ENCODE data around the gene MKNK1. TPM values are rescaled to one million over a fixed set of nuclear protein-coding genes. Genes with fewer than 3 reads are reported as not detected.

Gene MKNK1
- total RNA-seq, 1 donor from 2014 or later, result 30.6 TPM

DNA sequence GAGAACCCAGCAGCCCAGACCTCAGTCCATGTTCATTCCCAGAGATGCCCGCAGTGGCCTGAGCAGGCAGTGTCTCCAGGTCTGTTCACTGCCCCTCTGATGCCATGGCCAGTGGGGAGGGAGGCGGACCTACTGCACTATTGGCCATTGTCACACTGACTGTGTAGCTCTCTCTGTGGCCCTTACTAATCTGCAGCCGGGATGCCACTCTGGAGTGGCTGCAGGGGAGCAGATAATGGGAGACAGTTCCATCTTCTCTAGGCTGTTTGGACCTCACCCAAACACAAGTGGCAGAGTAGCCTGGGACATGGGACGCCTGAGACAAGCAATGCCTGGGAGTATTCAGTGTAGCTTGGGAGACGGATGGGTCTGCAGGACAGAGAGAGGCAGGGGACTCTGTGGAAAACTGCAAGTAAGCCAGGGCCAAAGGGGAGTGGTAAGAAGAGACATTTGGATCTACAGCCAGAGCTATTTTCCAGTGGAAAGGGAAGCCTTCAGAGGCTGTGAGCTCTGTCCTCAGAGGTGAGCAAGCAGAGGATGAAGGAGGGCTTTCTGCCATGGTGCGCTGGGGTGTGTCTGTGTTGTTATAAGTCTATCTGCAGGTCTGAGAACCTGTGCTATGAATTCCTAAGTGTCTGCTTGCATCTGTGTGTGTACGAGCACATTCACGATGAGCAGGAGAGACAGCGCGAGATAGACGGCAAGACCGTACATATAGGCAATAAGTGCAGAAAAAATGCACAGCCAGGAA lies 87.7 kb downstream of the MKNK1 start:
- Mint-ChIP-seq H3K36me3 (no peaks in the 10 kb centered on the region), H3K27ac (no peak overlapping the region), H3K4me1 (peaks cover 42% of the 10 kb centered on the region), H3K4me3 (no peak overlapping the region), H3K9me3 (no peaks in the 10 kb centered on the region), H3K27me3 (ENCODE audit: low read depth) (peaks cover 55% of the 10 kb centered on the region)
- TF ChIP-seq, protein P1, sequence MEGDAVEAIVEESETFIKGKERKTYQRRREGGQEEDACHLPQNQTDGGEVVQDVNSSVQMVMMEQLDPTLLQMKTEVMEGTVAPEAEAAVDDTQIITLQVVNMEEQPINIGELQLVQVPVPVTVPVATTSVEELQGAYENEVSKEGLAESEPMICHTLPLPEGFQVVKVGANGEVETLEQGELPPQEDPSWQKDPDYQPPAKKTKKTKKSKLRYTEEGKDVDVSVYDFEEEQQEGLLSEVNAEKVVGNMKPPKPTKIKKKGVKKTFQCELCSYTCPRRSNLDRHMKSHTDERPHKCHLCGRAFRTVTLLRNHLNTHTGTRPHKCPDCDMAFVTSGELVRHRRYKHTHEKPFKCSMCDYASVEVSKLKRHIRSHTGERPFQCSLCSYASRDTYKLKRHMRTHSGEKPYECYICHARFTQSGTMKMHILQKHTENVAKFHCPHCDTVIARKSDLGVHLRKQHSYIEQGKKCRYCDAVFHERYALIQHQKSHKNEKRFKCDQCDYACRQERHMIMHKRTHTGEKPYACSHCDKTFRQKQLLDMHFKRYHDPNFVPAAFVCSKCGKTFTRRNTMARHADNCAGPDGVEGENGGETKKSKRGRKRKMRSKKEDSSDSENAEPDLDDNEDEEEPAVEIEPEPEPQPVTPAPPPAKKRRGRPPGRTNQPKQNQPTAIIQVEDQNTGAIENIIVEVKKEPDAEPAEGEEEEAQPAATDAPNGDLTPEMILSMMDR (IDR thresholded peaks at IDR 0.05; ENCODE audit: unreplicated experiment), result no peak
- DNase-seq (ENCODE audit: low spot score in 2 of 2, unreplicated experiment in 2 of 2), result no peak

DNA sequence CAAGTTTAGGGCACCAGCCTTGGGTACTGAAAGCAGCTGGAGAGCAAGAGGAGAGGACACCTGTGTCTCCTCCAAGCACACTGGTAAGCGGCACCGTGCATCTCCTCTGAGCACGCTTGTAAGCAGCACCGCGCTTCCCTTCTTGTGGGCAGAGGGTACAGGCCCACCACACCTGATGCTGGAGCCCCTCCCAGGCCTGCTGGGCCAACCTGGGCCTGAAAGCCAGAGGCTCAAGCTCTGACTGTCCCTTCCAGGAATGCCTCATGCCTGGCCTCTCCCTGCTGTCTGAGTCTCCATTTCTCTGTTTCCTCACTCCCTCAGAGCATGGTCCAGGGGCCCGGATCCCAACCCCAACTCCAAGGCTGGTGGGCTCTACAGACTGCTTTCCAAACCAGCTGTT lies 88.5 kb downstream of the MKNK1 start:
- peaks cover 55% of the 10 kb centered on the region for H3K27me3 Mint-ChIP-seq (ENCODE audit: low read depth)
- H3K4me1 Mint-ChIP-seq, result peaks cover 38% of the 10 kb centered on the region
- no peak overlapping the region for H3K27ac Mint-ChIP-seq
- TF ChIP-seq, protein P1 (IDR thresholded peaks at IDR 0.05; ENCODE audit: unreplicated experiment), result no peak
- no peaks in the 10 kb centered on the region for H3K9me3 Mint-ChIP-seq
- no peak for DNase-seq (ENCODE audit: low spot score in 2 of 2, unreplicated experiment in 2 of 2)
- no peaks in the 10 kb centered on the region for H3K36me3 Mint-ChIP-seq
- no peak overlapping the region for H3K4me3 Mint-ChIP-seq

DNA sequence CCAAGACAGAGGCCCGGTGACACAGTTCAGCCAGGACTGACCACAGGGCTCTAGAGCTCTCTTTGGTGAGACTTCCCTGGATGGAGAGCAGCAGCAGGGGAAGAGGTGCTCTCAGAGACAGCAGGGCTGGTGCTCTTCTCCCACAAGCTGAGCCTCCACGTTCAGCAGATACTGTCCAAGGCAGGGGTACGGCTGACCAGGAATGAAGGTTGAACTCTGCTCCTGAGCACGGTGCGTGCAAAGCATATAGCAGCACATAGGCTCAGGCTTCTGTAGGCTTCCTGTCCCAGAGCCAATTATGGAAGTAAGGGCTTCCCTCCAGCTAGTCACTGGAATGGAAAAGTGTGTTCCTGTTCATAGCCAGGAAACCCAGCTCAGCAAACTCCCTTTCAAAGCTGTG lies 90.5 kb downstream of the MKNK1 start:
- no peaks in the 10 kb centered on the region for H3K9me3 Mint-ChIP-seq

DNA sequence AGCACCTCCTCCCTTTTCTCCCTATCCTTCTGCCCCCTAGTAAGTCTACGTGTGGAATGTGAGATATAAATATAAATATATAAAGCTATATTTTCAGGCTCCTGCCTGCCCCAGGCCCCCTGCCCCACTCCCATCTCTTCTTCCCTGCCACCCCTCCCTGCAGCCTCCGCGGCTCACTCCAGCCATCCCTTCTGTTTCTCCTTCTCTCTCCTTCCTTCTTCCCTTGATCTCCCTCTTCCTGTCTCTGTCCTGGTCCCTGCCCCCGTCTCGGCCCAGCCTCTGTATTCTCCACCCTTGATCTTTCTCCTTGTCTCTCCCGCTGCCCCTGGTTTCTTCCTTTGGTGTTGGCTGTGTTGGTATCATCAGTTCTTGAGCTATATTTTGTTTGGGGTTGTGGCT lies 91.3 kb downstream of the MKNK1 start:
- no peak overlapping the region for H3K4me3 Mint-ChIP-seq
- no peaks in the 10 kb centered on the region for H3K9me3 Mint-ChIP-seq
- H3K27me3 Mint-ChIP-seq (ENCODE audit: low read depth), result peaks cover 52% of the 10 kb centered on the region
- DNase-seq (ENCODE audit: low spot score in 2 of 2, unreplicated experiment in 2 of 2), result no peak
- no peak overlapping the region for H3K27ac Mint-ChIP-seq
- peaks cover 18% of the 10 kb centered on the region for H3K4me1 Mint-ChIP-seq
- no peaks in the 10 kb centered on the region for H3K36me3 Mint-ChIP-seq
- TF ChIP-seq, protein P1 (IDR thresholded peaks at IDR 0.05; ENCODE audit: unreplicated experiment), result no peak

More for the DNA sequence above, 90.5 kb downstream of the MKNK1 start:
- no peak overlapping the region for H3K27ac Mint-ChIP-seq
- H3K36me3 Mint-ChIP-seq, result no peaks in the 10 kb centered on the region
- DNase-seq (ENCODE audit: low spot score in 2 of 2, unreplicated experiment in 2 of 2), result no peak
- TF ChIP-seq, protein P1 (IDR thresholded peaks at IDR 0.05; ENCODE audit: unreplicated experiment), result no peak
- peaks cover 60% of the 10 kb centered on the region for H3K27me3 Mint-ChIP-seq (ENCODE audit: low read depth)
- no peak overlapping the region for H3K4me3 Mint-ChIP-seq
- H3K4me1 Mint-ChIP-seq, result peaks cover 25% of the 10 kb centered on the region

DNA sequence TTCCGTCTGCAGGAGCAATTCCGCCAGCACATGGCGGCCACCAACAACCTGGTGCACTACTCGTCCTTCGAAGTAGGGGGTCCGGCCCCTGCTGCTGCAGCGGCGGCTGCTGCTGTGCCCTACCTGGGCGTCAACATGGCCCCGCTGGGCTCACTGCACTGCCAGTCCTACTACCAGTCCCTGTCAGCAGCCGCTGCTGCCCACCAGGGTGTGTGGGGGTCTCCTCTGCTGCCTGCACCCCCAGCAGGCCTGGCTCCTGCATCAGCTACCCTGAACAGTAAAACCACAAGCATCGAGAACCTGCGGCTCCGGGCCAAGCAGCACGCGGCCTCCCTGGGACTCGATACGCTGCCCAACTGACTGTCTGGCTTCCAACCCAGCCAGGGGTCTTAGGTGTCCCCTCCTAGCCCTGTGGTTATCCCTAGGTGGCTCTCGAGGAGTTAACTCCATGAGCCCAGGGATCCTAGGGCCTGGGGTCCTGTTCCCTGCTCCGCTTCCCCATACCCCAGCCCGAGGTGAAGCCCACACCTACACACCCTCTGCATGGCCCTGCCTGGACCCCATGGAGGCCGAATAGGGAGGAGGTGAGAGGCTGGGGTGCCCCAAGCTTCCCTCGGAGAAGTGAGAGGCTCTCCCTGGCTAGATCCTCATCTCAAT lies 91.8 kb downstream of the MKNK1 start:
- Mint-ChIP-seq H3K4me1 (peaks cover 14% of the 10 kb centered on the region), H3K27me3 (ENCODE audit: low read depth) (peaks cover 50% of the 10 kb centered on the region)

More for the DNA sequence above, 91.8 kb downstream of the MKNK1 start:
- TF ChIP-seq, protein P1 (IDR thresholded peaks at IDR 0.05; ENCODE audit: unreplicated experiment), result no peak
- Mint-ChIP-seq H3K27ac (no peak overlapping the region), H3K36me3 (no peaks in the 10 kb centered on the region), H3K9me3 (no peaks in the 10 kb centered on the region), H3K4me3 (no peak overlapping the region)
- DNase-seq (ENCODE audit: low spot score in 2 of 2, unreplicated experiment in 2 of 2), result no peak

Data from mesothelial cell of epicardium (in vitro differentiated cells).